HepG2 (cell line): ENCODE results near the gene ERLEC1. TPM values are rescaled to one million over a fixed set of nuclear protein-coding genes. Genes with fewer than 3 reads are reported as not detected.

Experiments used
- ATAC-seq: fragments of 200-7000 bp; cut with Tn5 transposase; 3 replicates; pipeline ENCODE4 v1.9.1; 2020; ENCODE audit warnings: mild to moderate bottlenecking, moderate library complexity
- BruUV-seq: library from RNA; stranded (reverse); fragments of 400-500 nt; replicated peaks from 2 replicates; lab custom pipeline; 2021; lab: Mats Ljungman, UMichigan
- CTCF ChIA-PET: fragments of 300-600 bp; formaldehyde crosslinking; extraction: SDS; loops from one replicate; lab custom pipeline; 2021; ENCODE audit warnings: low total read pairs, inconsistent platforms, low intra/inter-chr PET ratio; lab: Yijun Ruan, JAX
- POLR2A ChIA-PET: fragments of 350-600 bp; sonication (Branson Sonifier 250); formaldehyde crosslinking; loops from one replicate; lab custom pipeline; 2020; ENCODE audit warnings: antibody characterized with exemption, inconsistent platforms; lab: Yijun Ruan, JAX
- DNase-seq: peaks from one replicate; pipeline ENCODE4 v3.0.0-alpha.2; 2015; ENCODE audit warnings: low spot score
- FAIRE-seq: peaks from 3 replicates; lab custom pipeline; 2011; peaks lifted over from hg19 to GRCh38; lab: Jason Lieb, UNC
- H2AFZ ChIP-seq: one replicate; pipeline ENCODE4 v1.6.1; 2011; ENCODE audit warnings: low read length, inconsistent platforms
- H3K27ac ChIP-seq: fragments of 300-600 bp; 3 replicates; pipeline ENCODE4 v1.8.0; 2011; ENCODE audit warnings: mixed run types, mild to moderate bottlenecking, mixed read lengths, low read length, inconsistent platforms; ENCODE audit not compliant: insufficient read depth; ENCODE audit errors: extremely low read length
- H3K27me3 ChIP-seq, 2 experiments: fragments of 200-600 bp in 1 of 2; 2 replicates in 1 of 2; 3 replicates in 1 of 2; pipeline versions ENCODE4 v1.6.0 to v1.8.0; 2011; ENCODE audit warnings: low read length in 2 of 2, mild to moderate bottlenecking in 2 of 2, moderate library complexity in 2 of 2, inconsistent platforms in 1 of 2; ENCODE audit not compliant: insufficient read depth in 2 of 2, control insufficient read depth in 1 of 2
- H3K36me3 ChIP-seq, 2 experiments: fragments of 200-600 bp in 1 of 2; replicated peaks in 1 of 2; 2 replicates in 1 of 2; 3 replicates in 1 of 2; pipeline versions ENCODE4 v1.5.1 to v1.8.0; 2011; ENCODE audit warnings: low read length in 2 of 2, inconsistent platforms in 1 of 2; ENCODE audit not compliant: insufficient read depth in 2 of 2, control insufficient read depth in 1 of 2
- H3K4me1 ChIP-seq: 2 replicates; pipeline ENCODE4 v1.5.1; 2012; ENCODE audit warnings: low read length, inconsistent platforms; ENCODE audit not compliant: insufficient read depth
- H3K4me2 ChIP-seq: 2 replicates; pipeline ENCODE4 v1.6.0; 2011; ENCODE audit warnings: low read depth, low read length, inconsistent platforms
- H3K4me3 ChIP-seq, 3 experiments: fragments of 200-600 bp in 1 of 3; sonication (generic), shearing (Covaris generic) in 1 of 3; replicated peaks in 1 of 3; 2 replicates each; pipeline ENCODE4 v1.5.1; 2011 to 2016; ENCODE audit warnings: low read length in 3 of 3, inconsistent platforms in 2 of 3, low read depth in 2 of 3, mild to moderate bottlenecking in 2 of 3, control low read depth in 1 of 3, mixed read lengths in 1 of 3; ENCODE audit not compliant: insufficient read depth in 1 of 3
- H3K79me2 ChIP-seq: one replicate; pipeline ENCODE4 v1.6.1; 2011; ENCODE audit warnings: low read length, inconsistent platforms; ENCODE audit not compliant: insufficient read depth
- H3K9ac ChIP-seq: 2 replicates; pipeline ENCODE4 v1.6.0; 2011; ENCODE audit warnings: mild to moderate bottlenecking, low read depth, low read length, inconsistent platforms; ENCODE audit not compliant: insufficient read depth
- H3K9me3 ChIP-seq: 2 replicates; pipeline ENCODE4 v1.5.1; 2012; ENCODE audit warnings: mild to moderate bottlenecking, low read length
- H4K20me1 ChIP-seq: 2 replicates; pipeline ENCODE4 v1.6.0; 2011; ENCODE audit warnings: inconsistent platforms, mild to moderate bottlenecking, low read length, moderate library complexity; ENCODE audit not compliant: insufficient read depth
- AGO2 ChIP-seq: fragments of 200-400 bp; formaldehyde crosslinking; optimal IDR thresholded peaks from 2 replicates; pipeline ENCODE3; 2017; ENCODE audit warnings: mild to moderate bottlenecking, low read depth, low read length, moderate library complexity
- CAMTA2 ChIP-seq: sonication (generic); formaldehyde crosslinking; IDR thresholded peaks from 2 replicates; pipeline ENCODE4 v1.4.0; 2020; ENCODE audit warnings: mild to moderate bottlenecking, missing genetic modification reagents, borderline replicate concordance
- MAF1 ChIP-seq: sonication (generic); formaldehyde crosslinking; IDR thresholded peaks from 2 replicates; pipeline ENCODE4 v1.5.0; 2020; ENCODE audit warnings: missing genetic modification reagents, borderline replicate concordance
- POLR2AphosphoS2 ChIP-seq: IDR thresholded peaks from 2 replicates; pipeline ENCODE4 v1.6.1; 2011; ENCODE audit warnings: low read depth, low read length, improper control_type of control experiment
- SRSF9 ChIP-seq: fragments of 200-400 bp; formaldehyde crosslinking; IDR thresholded peaks from 2 replicates; pipeline ENCODE4 v1.6.1; 2018; ENCODE audit warnings: borderline replicate concordance, mild to moderate bottlenecking, low read depth, low read length; ENCODE audit not compliant: insufficient read depth, poor library complexity, severe bottlenecking
- TEAD2 ChIP-seq: sonication (generic); formaldehyde crosslinking; IDR thresholded peaks from 2 replicates; pipeline ENCODE4 v1.9.0; 2021; ENCODE audit warnings: missing genetic modification reagents
- ZFP36L1 ChIP-seq: sonication (generic); formaldehyde crosslinking; IDR thresholded peaks from 2 replicates; pipeline ENCODE4 v1.8.0; 2022; ENCODE audit warnings: mild to moderate bottlenecking, missing genetic modification reagents, moderate library complexity
- ZNF124 ChIP-seq: sonication (generic); formaldehyde crosslinking; IDR thresholded peaks from 2 replicates; pipeline ENCODE4 v1.4.0; 2020; ENCODE audit warnings: missing genetic modification reagents
- ZNF234 ChIP-seq: sonication (generic); formaldehyde crosslinking; conservative IDR thresholded peaks from 2 replicates; pipeline ENCODE4 v1.5.1; 2020; ENCODE audit warnings: mild to moderate bottlenecking, missing genetic modification reagents
- ZNF446 ChIP-seq: sonication (generic); formaldehyde crosslinking; IDR thresholded peaks from 2 replicates; pipeline ENCODE4 v1.5.0; 2020; ENCODE audit warnings: mild to moderate bottlenecking, missing genetic modification reagents
- ZNF549 ChIP-seq: sonication (generic); formaldehyde crosslinking; IDR thresholded peaks from 2 replicates; pipeline ENCODE4 v1.5.0; 2020; ENCODE audit warnings: missing genetic modification reagents
- WGBS: methylation state at CpG from one replicate; pipeline ENCODE4 v1.1.6; 2017; ENCODE audit warnings: low lambda C conversion rate; 5-methylcytosine and 5-hydroxymethylcytosine counted together
- in situ Hi-C: cut with HindIII; loops from 2 replicates; pipeline ENCODE4 v1.10.0; 2017; ENCODE audit warnings: low pct_unique_long_range_greater_than_20kb; ENCODE audit not compliant: extremely low pct_ligation_motif_present
- intact Hi-C: fragments of 100-400 bp; cut with micrococcal nuclease; formaldehyde crosslinking; loops from one replicate; pipeline ENCODE4 v1.10.0; 2022; ENCODE audit not compliant: unreplicated experiment
- polyA plus RNA-seq, 8 experiments: library from polyadenylated mRNA; depleted of rRNA in 3 of 8; stranded (reverse) in 7 of 8; unstranded in 1 of 8; fragments of >200 nt; fragmentation: Illumina TruSeq in 4 of 8; extraction: Trizol in 4 of 8; gene quantifications; 2 replicates each; pipeline versions ENCODE4 v1.2.1 to v1.2.3, GENCODE V29; 2011 to 2016; ENCODE audit warnings: low read depth in 4 of 8, missing spikeins in 1 of 8, mixed read lengths in 1 of 8; ENCODE audit not compliant: insufficient read depth in 1 of 8
- total RNA-seq, 5 experiments: library from RNA; depleted of rRNA; stranded (reverse); fragments of >200 nt; fragmentation: Illumina TruSeq; extraction: Trizol; gene quantifications; 2 replicates each; pipeline ENCODE4 v1.2.3, GENCODE V29; 2016; ENCODE audit warnings: low read depth in 1 of 5
- TF ChIP-seq, protein P1 (sequence below): IDR thresholded peaks from 2 replicates; pipeline ENCODE4 v1.6.1; 2018; ENCODE audit warnings: missing genetic modification reagents, mild to moderate bottlenecking, missing compliant biosample characterization
- TF ChIP-seq, protein P2 (sequence below): sonication (generic); formaldehyde crosslinking; IDR thresholded peaks from 2 replicates; pipeline ENCODE4 v1.4.0; 2020; ENCODE audit warnings: missing genetic modification reagents
- TF ChIP-seq, protein P3 (sequence below): sonication (generic); formaldehyde crosslinking; IDR thresholded peaks from 2 replicates; pipeline ENCODE4 v1.4.0; 2020; ENCODE audit warnings: missing genetic modification reagents, borderline replicate concordance
- TF ChIP-seq, protein P4 (sequence below): sonication (generic); formaldehyde crosslinking; IDR thresholded peaks from 2 replicates; pipeline ENCODE4 v1.5.0; 2020; ENCODE audit warnings: mild to moderate bottlenecking, missing genetic modification reagents

Gene ERLEC1
- total and polyA plus RNA-seq, 2 of the 13 experiments (the other 11 are each of a cell fraction or from before 2014, with no cell fraction given) = 87.3 to 88.4 TPM

DNA sequence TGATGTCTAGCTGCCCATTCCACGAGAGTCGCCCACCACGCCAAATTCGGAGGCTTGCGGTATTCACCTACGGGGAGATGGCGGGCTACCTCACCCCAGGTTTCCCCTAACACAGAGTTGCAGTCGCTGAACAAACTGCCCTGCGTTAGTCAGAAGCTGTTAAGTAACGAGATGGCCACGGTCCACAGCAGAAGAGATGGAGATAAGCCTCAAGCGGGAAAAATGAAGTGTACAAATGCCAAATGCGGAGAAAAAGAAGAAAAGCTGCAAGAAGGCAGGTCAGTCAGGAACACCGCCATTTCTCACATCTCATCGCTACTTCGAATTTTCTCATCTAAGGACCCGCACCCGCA is 516 bp upstream of the ERLEC1 start:
- Histone ChIP-seq H3K4me3 (peak overlapping the region; percentile 72 to 98 (median 95)), H3K4me1 (peaks cover 48% of the 10 kb centered on the region), H3K79me2 (peaks cover 92% of the 10 kb centered on the region), H3K27ac (peak overlapping the region; percentile 83), H2AFZ (peak overlapping the region; percentile 69), H3K4me2 (peak overlapping the region; percentile 87), H4K20me1 (no peaks in the 10 kb centered on the region), H3K9me3 (no peaks in the 10 kb centered on the region), H3K9ac (peak overlapping the region; percentile 90), H3K36me3 (peaks cover 5 to 8% of the 10 kb centered on the region in 2 experiments; a peak in 4 of 5 replicates), H3K27me3 (peaks cover 0 to 6% of the 10 kb centered on the region in 2 experiments; a peak in 1 of 5 replicates)
- under 1% methylated on average over 18 of the region's 18 CpGs for WGBS
- BruUV-seq = TSS peak; percentile 63
- ATAC-seq = peak; percentile 58
- intact Hi-C loops (loop anchor here (1.0 to 2.0 kb wide), 4 partner anchors 8 to 46 kb away; partner anchors contain the start of gene CHAC2), in situ Hi-C loops (no loop called here)
- DNase-seq = peak; percentile 40
- FAIRE-seq = no peak
- ChIA-PET POLR2A (interaction anchor here (1.4 to 4.8 kb wide), 4 partner anchors 9 to 185 kb away, joined by 5 to 53 read pairs (median 6); partner anchors contain the start of genes CHAC2 and PSME4), CTCF (no interaction called here)
- TF ChIP-seq, protein P1, sequence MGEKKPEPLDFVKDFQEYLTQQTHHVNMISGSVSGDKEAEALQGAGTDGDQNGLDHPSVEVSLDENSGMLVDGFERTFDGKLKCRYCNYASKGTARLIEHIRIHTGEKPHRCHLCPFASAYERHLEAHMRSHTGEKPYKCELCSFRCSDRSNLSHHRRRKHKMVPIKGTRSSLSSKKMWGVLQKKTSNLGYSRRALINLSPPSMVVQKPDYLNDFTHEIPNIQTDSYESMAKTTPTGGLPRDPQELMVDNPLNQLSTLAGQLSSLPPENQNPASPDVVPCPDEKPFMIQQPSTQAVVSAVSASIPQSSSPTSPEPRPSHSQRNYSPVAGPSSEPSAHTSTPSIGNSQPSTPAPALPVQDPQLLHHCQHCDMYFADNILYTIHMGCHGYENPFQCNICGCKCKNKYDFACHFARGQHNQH = no peak
- TF ChIP-seq, protein P2, sequence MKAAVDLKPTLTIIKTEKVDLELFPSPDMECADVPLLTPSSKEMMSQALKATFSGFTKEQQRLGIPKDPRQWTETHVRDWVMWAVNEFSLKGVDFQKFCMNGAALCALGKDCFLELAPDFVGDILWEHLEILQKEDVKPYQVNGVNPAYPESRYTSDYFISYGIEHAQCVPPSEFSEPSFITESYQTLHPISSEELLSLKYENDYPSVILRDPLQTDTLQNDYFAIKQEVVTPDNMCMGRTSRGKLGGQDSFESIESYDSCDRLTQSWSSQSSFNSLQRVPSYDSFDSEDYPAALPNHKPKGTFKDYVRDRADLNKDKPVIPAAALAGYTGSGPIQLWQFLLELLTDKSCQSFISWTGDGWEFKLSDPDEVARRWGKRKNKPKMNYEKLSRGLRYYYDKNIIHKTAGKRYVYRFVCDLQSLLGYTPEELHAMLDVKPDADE (CRISPR knock-in tag) = no peak
- TF ChIP-seq MAF1 (CRISPR knock-in tag) = no peak
- TF ChIP-seq, protein P3, sequence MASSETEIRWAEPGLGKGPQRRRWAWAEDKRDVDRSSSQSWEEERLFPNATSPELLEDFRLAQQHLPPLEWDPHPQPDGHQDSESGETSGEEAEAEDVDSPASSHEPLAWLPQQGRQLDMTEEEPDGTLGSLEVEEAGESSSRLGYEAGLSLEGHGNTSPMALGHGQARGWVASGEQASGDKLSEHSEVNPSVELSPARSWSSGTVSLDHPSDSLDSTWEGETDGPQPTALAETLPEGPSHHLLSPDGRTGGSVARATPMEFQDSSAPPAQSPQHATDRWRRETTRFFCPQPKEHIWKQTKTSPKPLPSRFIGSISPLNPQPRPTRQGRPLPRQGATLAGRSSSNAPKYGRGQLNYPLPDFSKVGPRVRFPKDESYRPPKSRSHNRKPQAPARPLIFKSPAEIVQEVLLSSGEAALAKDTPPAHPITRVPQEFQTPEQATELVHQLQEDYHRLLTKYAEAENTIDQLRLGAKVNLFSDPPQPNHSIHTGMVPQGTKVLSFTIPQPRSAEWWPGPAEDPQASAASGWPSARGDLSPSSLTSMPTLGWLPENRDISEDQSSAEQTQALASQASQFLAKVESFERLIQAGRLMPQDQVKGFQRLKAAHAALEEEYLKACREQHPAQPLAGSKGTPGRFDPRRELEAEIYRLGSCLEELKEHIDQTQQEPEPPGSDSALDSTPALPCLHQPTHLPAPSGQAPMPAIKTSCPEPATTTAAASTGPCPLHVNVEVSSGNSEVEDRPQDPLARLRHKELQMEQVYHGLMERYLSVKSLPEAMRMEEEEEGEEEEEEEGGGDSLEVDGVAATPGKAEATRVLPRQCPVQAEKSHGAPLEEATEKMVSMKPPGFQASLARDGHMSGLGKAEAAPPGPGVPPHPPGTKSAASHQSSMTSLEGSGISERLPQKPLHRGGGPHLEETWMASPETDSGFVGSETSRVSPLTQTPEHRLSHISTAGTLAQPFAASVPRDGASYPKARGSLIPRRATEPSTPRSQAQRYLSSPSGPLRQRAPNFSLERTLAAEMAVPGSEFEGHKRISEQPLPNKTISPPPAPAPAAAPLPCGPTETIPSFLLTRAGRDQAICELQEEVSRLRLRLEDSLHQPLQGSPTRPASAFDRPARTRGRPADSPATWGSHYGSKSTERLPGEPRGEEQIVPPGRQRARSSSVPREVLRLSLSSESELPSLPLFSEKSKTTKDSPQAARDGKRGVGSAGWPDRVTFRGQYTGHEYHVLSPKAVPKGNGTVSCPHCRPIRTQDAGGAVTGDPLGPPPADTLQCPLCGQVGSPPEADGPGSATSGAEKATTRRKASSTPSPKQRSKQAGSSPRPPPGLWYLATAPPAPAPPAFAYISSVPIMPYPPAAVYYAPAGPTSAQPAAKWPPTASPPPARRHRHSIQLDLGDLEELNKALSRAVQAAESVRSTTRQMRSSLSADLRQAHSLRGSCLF = no peak
- no peak for TF ChIP-seq ZNF234 (CRISPR knock-in tag)
- 0 out of 2 replicates have a peak, but pooled peaks have one; percentile 67 for TF ChIP-seq ZFP36L1 (CRISPR knock-in tag)
- TF ChIP-seq CAMTA2 (CRISPR knock-in tag) = no peak
- no peak for TF ChIP-seq POLR2AphosphoS2
- no peak for TF ChIP-seq ZNF446
- TF ChIP-seq ZNF549 (CRISPR knock-in tag) = no peak
- TF ChIP-seq ZNF124 = no peak
- TF ChIP-seq AGO2 = no peak
- no peak for TF ChIP-seq SRSF9
- TF ChIP-seq TEAD2 (CRISPR knock-in tag) = no peak
- TF ChIP-seq, protein P4, sequence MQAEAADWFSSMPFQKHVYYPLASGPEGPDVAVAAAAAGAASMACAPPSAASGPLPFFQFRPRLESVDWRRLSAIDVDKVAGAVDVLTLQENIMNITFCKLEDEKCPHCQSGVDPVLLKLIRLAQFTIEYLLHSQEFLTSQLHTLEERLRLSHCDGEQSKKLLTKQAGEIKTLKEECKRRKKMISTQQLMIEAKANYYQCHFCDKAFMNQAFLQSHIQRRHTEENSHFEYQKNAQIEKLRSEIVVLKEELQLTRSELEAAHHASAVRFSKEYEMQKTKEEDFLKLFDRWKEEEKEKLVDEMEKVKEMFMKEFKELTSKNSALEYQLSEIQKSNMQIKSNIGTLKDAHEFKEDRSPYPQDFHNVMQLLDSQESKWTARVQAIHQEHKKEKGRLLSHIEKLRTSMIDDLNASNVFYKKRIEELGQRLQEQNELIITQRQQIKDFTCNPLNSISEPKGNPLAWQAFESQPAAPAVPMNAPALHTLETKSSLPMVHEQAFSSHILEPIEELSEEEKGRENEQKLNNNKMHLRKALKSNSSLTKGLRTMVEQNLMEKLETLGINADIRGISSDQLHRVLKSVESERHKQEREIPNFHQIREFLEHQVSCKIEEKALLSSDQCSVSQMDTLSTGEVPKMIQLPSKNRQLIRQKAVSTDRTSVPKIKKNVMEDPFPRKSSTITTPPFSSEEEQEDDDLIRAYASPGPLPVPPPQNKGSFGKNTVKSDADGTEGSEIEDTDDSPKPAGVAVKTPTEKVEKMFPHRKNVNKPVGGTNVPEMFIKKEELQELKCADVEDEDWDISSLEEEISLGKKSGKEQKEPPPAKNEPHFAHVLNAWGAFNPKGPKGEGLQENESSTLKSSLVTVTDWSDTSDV (CRISPR knock-in tag) = no peak
